Kidney (tissue), 14 donors: ENCODE results near the gene GTF2IRD1. TPM values are rescaled to one million over a fixed set of nuclear protein-coding genes. Genes with fewer than 3 reads are reported as not detected.
"Not testable (repeated sequence)": the region's sequence is repeated elsewhere in the genome, so short reads cannot be mapped to it uniquely, and the experiment has no call there.

Experiments used
- DNase-seq, 5 donors: peaks; one replicate each; pipeline ENCODE4 v3.0.0-alpha.2; 2013 to 2020
- FAIRE-seq: peaks from 2 replicates; lab custom pipeline; 2012; peaks lifted over from hg19 to GRCh38; lab: Jason Lieb, UNC
- H3K27ac ChIP-seq, 2 donors: one replicate each; pipeline ENCODE4 v1.7.0; 2013; ENCODE audit warnings: low read depth in 2 of 2, low read length in 2 of 2, inconsistent platforms in 1 of 2
- H3K27me3 ChIP-seq: one replicate; pipeline ENCODE4 v1.7.1; 2013; ENCODE audit warnings: low read length, inconsistent platforms; ENCODE audit not compliant: control insufficient read depth, insufficient read depth
- H3K36me3 ChIP-seq, 3 donors: one replicate each; pipeline versions ENCODE4 v1.7.0 to v1.7.1; 2013; ENCODE audit warnings: low read length in 3 of 3, control low read depth in 1 of 3, inconsistent platforms in 1 of 3; ENCODE audit not compliant: insufficient read depth in 3 of 3, control insufficient read depth in 2 of 3
- H3K4me1 ChIP-seq, 3 donors: one replicate each; pipeline versions ENCODE4 v1.7.0 to v1.7.1; 2013; ENCODE audit warnings: low read length in 3 of 3, inconsistent platforms in 1 of 3, low read depth in 1 of 3; ENCODE audit not compliant: control insufficient read depth in 2 of 3, insufficient read depth in 2 of 3
- H3K4me3 ChIP-seq, 3 donors: one replicate each; pipeline versions ENCODE4 v1.7.0 to v1.8.1; 2013; ENCODE audit warnings: low read length in 3 of 3, control low read depth in 1 of 3, inconsistent platforms in 1 of 3
- H3K9ac ChIP-seq, 3 donors: one replicate each; pipeline versions ENCODE4 v1.7.0 to v1.7.1; 2013; ENCODE audit warnings: low read length in 3 of 3, control low read depth in 1 of 3, inconsistent platforms in 1 of 3
- H3K9me3 ChIP-seq, 3 donors: one replicate each; pipeline versions ENCODE4 v1.7.0 to v1.7.1; 2013; ENCODE audit warnings: low read length in 3 of 3, control low read depth in 1 of 3, inconsistent platforms in 1 of 3; ENCODE audit not compliant: control insufficient read depth in 2 of 3, insufficient read depth in 1 of 3
- intact Hi-C: fragments of 100-400 bp; cut with DNase I; formaldehyde crosslinking; loops from one replicate; pipeline ENCODE4 v1.11.1; 2022
- polyA plus RNA-seq: library from polyadenylated mRNA; stranded (reverse); fragments of 350-450 nt; fragmentation: Illumina TruSeq; extraction: RNeasy Lipid Tissue Mini Kit (QIAGEN cat#74804); gene quantifications from one replicate; pipeline ENCODE4 v1.2.3, GENCODE V29; 2014; ENCODE audit warnings: low read depth, low replicate concordance; ENCODE audit not compliant: insufficient read depth
- total RNA-seq: library from RNA; stranded (reverse); fragmentation: NEBNext Ultra II Directional; extraction: Animal tissue kit (Norgen Biotek cat#: 25700); gene quantifications from one replicate; pipeline ENCODE4 v1.2.1, GENCODE V29; 2021
- TF ChIP-seq, protein P1 (sequence below): IDR thresholded peaks from 3 replicates; pipeline ENCODE4 v1.5.1; 2012; ENCODE audit warnings: mild to moderate bottlenecking, moderate library complexity, borderline replicate concordance; ENCODE audit not compliant: insufficient read depth; ENCODE audit errors: extremely low read depth
- donor health status: control.
- donor health status: control.
- donor health status: control.
- donor health status: control.
- donor health status: control.
- donor health status: DM: yes; HTN: yes; CAD: no.
- donor health status: Normal renal cell carcinoma (clear cell type).

The GTF2IRD1 gene
- total and polyA plus RNA-seq, 2 donors from 2014 or later: 28.2 to 35.8 TPM

DNA sequence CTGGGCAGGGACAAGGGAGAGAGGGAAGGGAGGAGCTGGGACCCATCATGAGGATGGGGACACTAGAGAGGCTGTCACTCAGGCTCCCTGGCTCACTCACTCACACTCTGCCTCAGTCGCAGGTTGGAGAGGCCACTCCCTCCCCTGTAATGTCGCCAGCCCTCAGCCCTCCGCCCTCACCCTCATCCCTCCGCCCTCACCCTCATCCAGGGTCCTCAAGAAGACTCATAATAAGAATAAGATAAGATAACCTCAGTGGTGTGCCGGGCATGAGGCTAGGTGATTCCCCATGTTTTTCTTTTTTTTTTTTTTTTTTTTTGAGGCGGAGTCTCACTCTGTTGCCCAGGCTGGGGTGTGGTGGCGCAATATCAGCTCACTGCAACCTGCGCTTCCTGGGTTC is 92.2 kb downstream of the GTF2IRD1 start:
- Histone ChIP-seq H3K4me3 (no peak overlapping the region), H3K4me1 (no peaks in the 10 kb centered on the region), H3K36me3 (peaks cover 2 to 6% (median 4%) of the 10 kb centered on the region in 3 donors), H3K27me3 (no peaks in the 10 kb centered on the region), H3K9me3 (no peaks in the 10 kb centered on the region), H3K9ac (no peak overlapping the region), H3K27ac (no peak overlapping the region)
- FAIRE-seq (no peak), DNase-seq (no peak)
- intact Hi-C loops: no loop called here
- TF ChIP-seq, protein P1, sequence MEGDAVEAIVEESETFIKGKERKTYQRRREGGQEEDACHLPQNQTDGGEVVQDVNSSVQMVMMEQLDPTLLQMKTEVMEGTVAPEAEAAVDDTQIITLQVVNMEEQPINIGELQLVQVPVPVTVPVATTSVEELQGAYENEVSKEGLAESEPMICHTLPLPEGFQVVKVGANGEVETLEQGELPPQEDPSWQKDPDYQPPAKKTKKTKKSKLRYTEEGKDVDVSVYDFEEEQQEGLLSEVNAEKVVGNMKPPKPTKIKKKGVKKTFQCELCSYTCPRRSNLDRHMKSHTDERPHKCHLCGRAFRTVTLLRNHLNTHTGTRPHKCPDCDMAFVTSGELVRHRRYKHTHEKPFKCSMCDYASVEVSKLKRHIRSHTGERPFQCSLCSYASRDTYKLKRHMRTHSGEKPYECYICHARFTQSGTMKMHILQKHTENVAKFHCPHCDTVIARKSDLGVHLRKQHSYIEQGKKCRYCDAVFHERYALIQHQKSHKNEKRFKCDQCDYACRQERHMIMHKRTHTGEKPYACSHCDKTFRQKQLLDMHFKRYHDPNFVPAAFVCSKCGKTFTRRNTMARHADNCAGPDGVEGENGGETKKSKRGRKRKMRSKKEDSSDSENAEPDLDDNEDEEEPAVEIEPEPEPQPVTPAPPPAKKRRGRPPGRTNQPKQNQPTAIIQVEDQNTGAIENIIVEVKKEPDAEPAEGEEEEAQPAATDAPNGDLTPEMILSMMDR: no peak

DNA sequence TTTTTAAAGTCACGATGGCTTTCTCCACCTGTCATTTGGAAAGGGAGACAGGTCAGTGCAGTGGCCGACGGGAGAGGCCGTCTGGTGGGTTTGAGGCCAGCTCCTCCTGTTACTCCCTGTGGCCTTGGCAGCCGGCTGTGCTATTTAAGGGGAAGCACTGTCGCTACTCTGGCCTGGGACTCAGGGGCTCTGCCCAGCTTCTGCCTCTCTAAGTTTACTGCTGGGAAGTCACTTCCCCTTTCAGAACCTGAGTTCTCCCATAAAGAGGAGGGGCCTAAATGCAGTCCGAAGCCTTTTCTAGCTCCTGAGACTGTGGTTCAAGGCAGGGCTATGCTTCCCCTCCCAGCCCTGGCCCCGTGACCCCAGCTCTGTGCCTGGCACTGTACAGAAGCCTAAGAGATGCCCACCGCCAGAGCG is 99.9 kb downstream of the GTF2IRD1 start:
- H3K27me3 ChIP-seq, H3K36me3 ChIP-seq, FAIRE-seq, H3K9me3 ChIP-seq, H3K4me1 ChIP-seq, H3K9ac ChIP-seq, H3K27ac ChIP-seq, H3K4me3 ChIP-seq, DNase-seq, intact Hi-C loops: not testable (repeated sequence)

DNA sequence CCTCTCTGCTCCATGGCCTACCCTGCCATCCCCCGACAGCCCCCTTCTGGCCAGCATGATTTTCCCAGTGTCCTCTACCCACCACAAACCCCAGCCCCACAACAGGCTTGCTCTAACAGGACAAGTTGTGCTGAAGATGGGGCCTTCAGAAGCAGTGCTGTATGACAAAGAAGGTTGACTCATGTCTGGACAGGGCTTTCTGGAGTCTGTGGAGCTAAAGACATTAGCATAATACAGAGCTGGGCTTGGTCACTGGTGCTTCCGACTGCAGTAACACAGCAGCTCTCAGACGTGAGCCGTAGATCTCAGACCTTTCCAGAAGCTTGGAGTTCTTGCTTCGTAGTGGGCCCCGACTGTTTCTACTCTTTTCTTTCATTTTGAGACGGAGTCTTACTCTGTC is 100.5 kb downstream of the GTF2IRD1 start:
- no peaks in the 10 kb centered on the region for H3K4me1 ChIP-seq
- no peak overlapping the region for H3K9ac ChIP-seq
- no peak overlapping the region for H3K27ac ChIP-seq
- H3K36me3 ChIP-seq: peaks cover 0 to 9% (median 0%) of the 10 kb centered on the region in 3 donors
- H3K27me3 ChIP-seq: no peaks in the 10 kb centered on the region
- no peak overlapping the region for H3K4me3 ChIP-seq
- FAIRE-seq: no peak
- TF ChIP-seq, protein P1: no peak
- no peak for DNase-seq
- intact Hi-C loops: no loop called here
- H3K9me3 ChIP-seq: no peaks in the 10 kb centered on the region

DNA sequence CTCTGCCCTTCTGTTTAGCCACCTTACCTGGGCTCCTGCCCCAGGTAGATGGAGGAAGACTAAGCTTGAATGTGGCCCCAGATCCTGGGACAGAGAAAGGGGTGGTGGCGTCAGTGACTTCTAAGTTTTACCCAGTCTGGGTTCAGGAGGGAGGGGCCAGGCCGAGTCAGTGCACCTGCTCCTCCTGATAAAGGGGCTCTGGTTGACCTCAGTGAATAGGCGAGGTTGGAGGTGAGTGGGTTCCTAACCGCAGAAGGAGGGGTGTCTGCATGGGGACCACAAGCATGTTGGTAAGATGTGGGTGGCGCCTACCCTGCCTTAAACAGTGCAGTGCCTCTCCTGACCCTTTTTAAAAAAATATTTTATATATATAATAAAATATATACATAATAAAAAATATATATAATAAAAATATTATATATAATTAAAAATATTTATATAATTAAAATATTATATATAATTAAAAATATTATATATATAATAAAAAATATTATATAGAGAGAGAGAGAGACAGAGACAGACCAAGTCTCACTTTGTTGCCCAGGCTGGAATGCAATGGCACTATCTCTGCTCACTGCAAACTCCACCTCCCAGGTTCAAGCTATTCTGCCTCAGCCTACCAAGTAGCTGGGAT is 106.5 kb downstream of the GTF2IRD1 start:
- Histone ChIP-seq H3K36me3 (peaks cover 0 to 7% (median 0%) of the 10 kb centered on the region in 3 donors), H3K9ac (no peak overlapping the region), H3K4me1 (no peaks in the 10 kb centered on the region), H3K27me3 (no peaks in the 10 kb centered on the region), H3K27ac (no peak overlapping the region), H3K4me3 (no peak overlapping the region), H3K9me3 (no peaks in the 10 kb centered on the region)
- DNase-seq (no peak), FAIRE-seq (no peak)
- TF ChIP-seq, protein P1: no peak
- intact Hi-C loops: loop anchor here (10.0 kb wide), 1 partner anchor 115 kb away; no protein-coding TSS in a partner anchor
